GM12892 (cell line): ENCODE data around the gene STXBP3.

Experiments used
- DNase-seq: peaks from one replicate; pipeline ENCODE4 v3.0.0; 2011; ENCODE audit not compliant: insufficient read length
- FAIRE-seq: peaks from 2 replicates; lab custom pipeline; 2011; peaks lifted over from hg19 to GRCh38; lab: Jason Lieb, UNC
- POLR2A ChIP-seq: IDR thresholded peaks from 2 replicates; pipeline ENCODE4 v1.6.1; 2011; ENCODE audit warnings: low read depth, low read length, control low read depth
- POLR2AphosphoS5 ChIP-seq: IDR thresholded peaks from 2 replicates; pipeline ENCODE4 v1.6.1; 2011; ENCODE audit warnings: low read depth, low read length, control low read depth
- TAF1 ChIP-seq: IDR thresholded peaks from 2 replicates; pipeline ENCODE4 v1.6.1; 2011; ENCODE audit warnings: low read depth, mild to moderate bottlenecking, control low read depth, low read length, borderline replicate concordance

Gene STXBP3

GRCh38 chr1:108829498-108829916 lies 83.0 kb downstream of the STXBP3 start:
- FAIRE-seq (no peak), DNase-seq (no peak)
- no peak for TF ChIP-seq TAF1
- no peak for TF ChIP-seq POLR2A
- no peak for TF ChIP-seq POLR2AphosphoS5

DNA sequence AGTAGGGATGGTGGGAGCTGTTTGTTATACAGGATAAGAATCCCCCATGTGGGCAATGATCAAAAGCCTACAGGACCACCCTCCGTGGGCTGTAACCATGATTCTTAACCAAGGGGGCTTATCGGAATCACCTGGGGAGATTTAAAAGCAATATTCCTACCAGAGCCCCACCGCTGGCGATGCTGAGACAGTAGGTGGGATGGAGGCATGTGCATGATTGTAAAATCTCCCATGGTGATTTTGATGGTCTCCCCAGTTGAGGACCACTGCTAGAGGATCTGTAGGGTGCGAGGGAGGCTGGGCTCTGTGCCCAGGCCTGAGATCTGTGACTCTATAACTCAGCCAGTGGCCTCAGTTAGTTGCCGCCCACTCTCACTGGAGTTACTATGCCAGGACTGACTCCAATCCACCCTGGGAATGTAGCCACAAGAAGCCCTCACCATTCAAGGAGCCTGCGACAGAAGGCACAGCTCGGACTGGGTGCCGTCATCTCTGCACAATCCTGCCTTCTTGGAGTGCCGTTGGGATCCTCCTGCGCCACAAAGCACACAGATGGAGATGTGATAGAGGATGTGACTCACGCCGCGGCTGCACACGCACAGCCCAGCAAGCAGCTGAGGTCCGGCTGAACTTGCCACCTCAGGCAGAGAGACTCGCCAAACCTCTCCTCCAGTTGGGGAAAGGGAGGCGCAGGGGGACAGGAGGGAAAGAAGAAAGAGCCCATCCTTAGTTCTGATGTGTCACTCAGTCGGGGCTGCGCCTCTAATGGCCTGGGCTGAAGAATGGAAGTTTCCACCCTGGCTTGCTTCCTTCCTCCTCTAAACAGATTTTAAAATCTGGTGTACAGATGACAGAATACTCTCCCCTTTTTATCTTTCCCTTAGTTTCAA lies 83.9 kb downstream of the STXBP3 start:
- no peak for TF ChIP-seq POLR2A
- no peak for TF ChIP-seq POLR2AphosphoS5
- no peak for TF ChIP-seq TAF1
- FAIRE-seq = no peak
- DNase-seq = no peak

GRCh38 chr1:108831225-108831624 lies 84.8 kb downstream of the STXBP3 start:
- no peak for FAIRE-seq
- no peak for DNase-seq

GRCh38 chr1:108832929-108833328 lies 86.5 kb downstream of the STXBP3 start:
- no peak for FAIRE-seq
- TF ChIP-seq POLR2AphosphoS5 = no peak
- TF ChIP-seq TAF1 = no peak
- TF ChIP-seq POLR2A = no peak
- no peak for DNase-seq

More at GRCh38 chr1:108831225-108831624, 84.8 kb downstream of the STXBP3 start:
- TF ChIP-seq POLR2A = no peak
- no peak for TF ChIP-seq POLR2AphosphoS5
- no peak for TF ChIP-seq TAF1

DNA sequence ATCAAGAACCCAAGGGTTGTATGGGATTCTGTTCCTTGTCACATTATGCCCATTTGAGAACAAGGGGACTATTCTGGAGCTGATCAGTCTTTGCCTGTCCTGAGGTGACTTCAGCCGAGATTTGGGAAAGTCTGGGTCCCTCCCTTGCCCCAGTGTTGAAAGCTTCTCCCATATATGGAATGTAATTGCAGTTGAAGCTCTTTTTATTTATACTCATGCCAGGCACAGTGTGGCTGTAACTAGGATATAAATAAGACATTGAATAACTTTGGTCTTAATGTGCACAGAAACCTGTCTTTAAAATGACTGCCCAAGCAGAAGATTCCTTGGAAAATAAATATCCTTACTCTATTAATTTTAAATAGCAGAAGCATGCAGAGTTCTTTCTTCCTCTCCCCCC lies 95.2 kb downstream of the STXBP3 start:
- FAIRE-seq (no peak), DNase-seq (no peak)
- TF ChIP-seq POLR2A (no peak), POLR2AphosphoS5 (no peak), TAF1 (no peak)

GRCh38 chr1:108842525-108843181 lies 96.2 kb downstream of the STXBP3 start:
- no peak for TF ChIP-seq TAF1
- TF ChIP-seq POLR2A = no peak
- TF ChIP-seq POLR2AphosphoS5 = no peak
- DNase-seq = no peak
- FAIRE-seq = no peak

GRCh38 chr1:108843390-108844137 lies 97.1 kb downstream of the STXBP3 start:
- TF ChIP-seq POLR2A (no peak), POLR2AphosphoS5 (no peak), TAF1 (no peak)
- no peak for DNase-seq
- FAIRE-seq = no peak

GRCh38 chr1:108845446-108845845 lies 99.0 kb downstream of the STXBP3 start:
- FAIRE-seq = no peak
- no peak for DNase-seq
- no peak for TF ChIP-seq POLR2A

GRCh38 chr1:108845991-108846390 lies 99.5 kb downstream of the STXBP3 start:
- no peak for DNase-seq
- FAIRE-seq = no peak
- TF ChIP-seq POLR2A = no peak
- TF ChIP-seq POLR2AphosphoS5 = no peak
- no peak for TF ChIP-seq TAF1

DNA sequence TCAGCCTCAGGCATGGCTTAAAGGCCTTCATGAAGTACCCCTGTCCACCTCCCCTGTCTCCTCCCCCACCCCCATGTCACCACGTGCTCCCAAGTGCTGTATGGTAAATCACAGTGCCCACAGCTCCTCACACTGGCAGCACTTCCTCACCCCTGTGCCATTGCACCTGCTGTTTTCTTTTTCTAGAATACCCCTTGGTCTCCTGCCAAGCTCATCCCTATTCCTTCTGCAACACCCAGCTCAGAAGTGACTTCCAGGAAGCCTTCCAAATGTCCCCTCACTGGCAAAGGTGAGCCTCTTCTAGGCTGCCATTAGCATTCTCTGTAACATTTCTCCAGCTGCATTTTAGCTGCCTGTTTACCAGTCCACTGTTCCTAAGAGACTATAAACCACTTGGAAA lies 101.0 kb downstream of the STXBP3 start:
- DNase-seq = no peak
- FAIRE-seq = no peak
- TF ChIP-seq TAF1 (no peak), POLR2A (no peak), POLR2AphosphoS5 (no peak)

DNA sequence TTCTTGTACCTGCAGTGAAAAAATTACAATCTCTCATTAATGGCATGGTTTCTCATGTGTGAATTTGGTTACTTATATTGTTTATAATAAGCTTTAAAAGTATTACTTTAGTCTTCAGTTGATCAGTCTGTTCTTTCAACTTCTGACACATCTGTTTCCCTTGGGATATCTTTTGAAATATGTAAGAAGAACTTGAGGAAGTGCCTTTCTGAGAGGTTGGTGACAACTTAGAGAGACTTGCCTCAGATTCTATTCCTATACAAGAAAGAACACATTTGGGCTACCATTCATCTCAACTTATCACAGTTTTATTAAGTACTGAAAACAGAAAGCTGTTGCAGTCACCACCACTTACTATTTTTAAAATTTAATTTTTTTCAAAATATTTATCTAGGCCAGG lies 102.3 kb downstream of the STXBP3 start:
- no peak for FAIRE-seq
- TF ChIP-seq POLR2A = no peak
- TF ChIP-seq POLR2AphosphoS5 = no peak
- TF ChIP-seq TAF1 = no peak
- no peak for DNase-seq
